Panc1 (cell line): ENCODE results near the gene TMEM121. TPM values are rescaled to one million over a fixed set of nuclear protein-coding genes. Genes with fewer than 3 reads are reported as not detected.

Experiments used
- ATAC-seq: fragments of 200-7000 bp; cut with Tn5 transposase; 2 replicates; pipeline ENCODE4 v1.9.1; 2020; ENCODE audit warnings: mild to moderate bottlenecking, moderate library complexity
- Bru-seq: library from RNA; stranded (reverse); fragments of 400-500 nt; gene quantifications from one replicate; lab custom pipeline; 2021; lab: Mats Ljungman, UMichigan
- BruChase-seq, 2 experiments: library from RNA; stranded (reverse); fragments of 400-500 nt; gene quantifications; one replicate each; lab custom pipeline; 2021; lab: Mats Ljungman, UMichigan
- BruUV-seq: library from RNA; stranded (reverse); fragments of 400-500 nt; replicated peaks from 2 replicates; lab custom pipeline; 2021; lab: Mats Ljungman, UMichigan
- CTCF ChIA-PET: fragments of 300-600 bp; sonication (Branson Sonifier 250); formaldehyde crosslinking; loops from one replicate; lab custom pipeline; 2022; ENCODE audit warnings: antibody characterized with exemption; lab: Charles Lee
- POLR2A ChIA-PET: fragments of 300-600 bp; sonication (Branson Sonifier 250); formaldehyde crosslinking; loops from one replicate; lab custom pipeline; 2022; ENCODE audit warnings: antibody characterized with exemption; lab: Charles Lee
- DNase-seq: peaks from one replicate; pipeline ENCODE4 v3.0.0-alpha.2; 2010; ENCODE audit warnings: low read depth, low spot score
- H3K27ac ChIP-seq: 2 replicates; pipeline ENCODE4 v1.5.1; 2011; ENCODE audit warnings: mild to moderate bottlenecking, low read length, inconsistent platforms
- H3K27me3 ChIP-seq: fragments of 200-500 bp; sonication (Bioruptor generic); 2 replicates; pipeline ENCODE4 v1.6.0; 2014; ENCODE audit warnings: low read length, inconsistent platforms; ENCODE audit not compliant: control insufficient read depth, insufficient read depth
- H3K36me3 ChIP-seq: fragments of 200-500 bp; sonication (Bioruptor generic); 2 replicates; pipeline ENCODE4 v1.5.1; 2014; ENCODE audit warnings: inconsistent platforms, mild to moderate bottlenecking, low read length, moderate library complexity; ENCODE audit not compliant: control insufficient read depth, insufficient read depth
- H3K4me1 ChIP-seq: 2 replicates; pipeline ENCODE4 v1.5.1; 2011; ENCODE audit warnings: inconsistent platforms, mild to moderate bottlenecking, low read length, moderate library complexity; ENCODE audit not compliant: control insufficient read depth, insufficient read depth
- H3K4me3 ChIP-seq, 2 experiments: 2 replicates each; pipeline ENCODE4 v1.5.1; 2011 to 2012; ENCODE audit warnings: low read depth in 2 of 2, low read length in 2 of 2, mild to moderate bottlenecking in 2 of 2, inconsistent platforms in 1 of 2, moderate library complexity in 1 of 2
- H3K9me3 ChIP-seq: fragments of 200-500 bp; sonication (Bioruptor generic); 2 replicates; pipeline ENCODE4 v1.5.1; 2014; ENCODE audit warnings: low read depth, mild to moderate bottlenecking, inconsistent platforms, low read length, moderate library complexity; ENCODE audit not compliant: control insufficient read depth, insufficient read depth
- CTCF ChIP-seq: fragments of 450-650 bp; IDR thresholded peaks from 2 replicates; pipeline ENCODE4 v1.5.1; 2017; ENCODE audit warnings: mild to moderate bottlenecking
- POLR2AphosphoS5 ChIP-seq: IDR thresholded peaks from 2 replicates; pipeline ENCODE4 v1.6.1; 2012; ENCODE audit warnings: mild to moderate bottlenecking, low read depth, low read length, moderate library complexity
- REST ChIP-seq, 2 experiments: IDR thresholded peaks; 2 replicates each; pipeline ENCODE4 v1.6.1; 2011 to 2012; ENCODE audit warnings: low read depth in 2 of 2, control low read depth in 1 of 2, low read length in 1 of 2, mild to moderate bottlenecking in 1 of 2, moderate library complexity in 1 of 2; ENCODE audit not compliant: insufficient read depth in 1 of 2
- SIN3A ChIP-seq: IDR thresholded peaks from 2 replicates; pipeline ENCODE4 v1.6.1; 2012; ENCODE audit warnings: low read depth, mild to moderate bottlenecking, low read length, moderate library complexity, borderline replicate concordance; ENCODE audit not compliant: insufficient read depth
- TCF7L2 ChIP-seq: IDR thresholded peaks from 2 replicates; pipeline ENCODE4 v1.6.1; 2011; ENCODE audit warnings: mild to moderate bottlenecking, low read depth, low read length, inconsistent platforms
- in situ Hi-C: cut with HindIII; loops from 2 replicates; pipeline ENCODE4 v1.10.0; 2016; ENCODE audit warnings: low sequenced_read_pairs, low pct_unique_long_range_greater_than_20kb
- intact Hi-C: fragments of 100-400 bp; cut with micrococcal nuclease; formaldehyde crosslinking; loops from one replicate; pipeline ENCODE4 v1.10.0; 2022; ENCODE audit not compliant: unreplicated experiment
- long read RNA-seq: library from polyadenylated mRNA; unstranded; transcript quantifications from one replicate; pipeline ENCODE4 v2.0.0, GENCODE V29; 2021; ENCODE audit not compliant: unreplicated experiment
- polyA plus RNA-seq: library from polyadenylated mRNA; unstranded; fragments of >200 nt; gene quantifications from one replicate; pipeline ENCODE4 v1.2.1, GENCODE V29; 2012; ENCODE audit warnings: missing spikeins; ENCODE audit not compliant: insufficient read length
- total RNA-seq: library from RNA; stranded (reverse); gene quantifications from one replicate; pipeline ENCODE4 v1.2.1, GENCODE V29; 2021; ENCODE audit not compliant: unreplicated experiment

Gene TMEM121
- total RNA-seq: 4.6 TPM
- polyA plus RNA-seq: 8.4 TPM
- Bru-seq, nascent RNA: percentile 23 among the genes with signal in this experiment
- percentile 31 among the genes with signal in this experiment for BruChase-seq, experiment 1, labeled RNA remaining after a 2-hour chase
- BruChase-seq, experiment 2, labeled RNA remaining after a 6-hour chase: percentile 32 among the genes with signal in this experiment
- long read RNA-seq, transcript TMEM121-201 (2 exons, 1,532 nt): major isoform, 5 of 9 reads
- long read RNA-seq, partial matches to known transcripts: 3 of 9 reads
- long read RNA-seq, other reads (novel, unspliced or antisense): 1 of 9 reads

GRCh38 chr14:105525861-105526775 lies at the start of gene TMEM121:
Gene TMEM121, plus strand, starts transcription at chr14:105526583. Its CDS starts 2,252 bp downstream, at chr14:105528835.
- in situ Hi-C loops: no loop called here
- intact Hi-C loops: no loop called here
- Histone ChIP-seq H3K4me1 (no peaks in the 10 kb centered on the region), H3K36me3 (no peaks in the 10 kb centered on the region), H3K27me3 (no peaks in the 10 kb centered on the region), H3K9me3 (no peaks in the 10 kb centered on the region), H3K4me3 (peak within 1 kb of the TSS; percentile 37 to 52), H3K27ac (no peak within 1 kb of the TSS)
- ATAC-seq (peak; percentile 49), DNase-seq (no peak)
- BruUV-seq: no TSS peak
- ChIA-PET CTCF (no interaction called here), POLR2A (no interaction called here)
- TF ChIP-seq CTCF (no peak), POLR2AphosphoS5 (no peak), SIN3A (no peak), TCF7L2 (no peak), REST (IDR thresholded peaks at IDR 0.05; ENCODE audit: insufficient read depth in 1 of 2, low read depth in 2 of 2, low read length in 1 of 2) (no peak)

GRCh38 chr14:105476831-105477659 lies 49.3 kb upstream of the TMEM121 start:
- ATAC-seq (no peak), DNase-seq (no peak)
- no TSS peak for BruUV-seq
- Histone ChIP-seq H3K4me1 (peaks cover 42% of the 10 kb centered on the region), H3K27ac (peak overlapping the region; percentile 82), H3K9me3 (no peaks in the 10 kb centered on the region), H3K4me3 (peak overlapping the region; percentile 65 to 67), H3K27me3 (no peaks in the 10 kb centered on the region), H3K36me3 (no peaks in the 10 kb centered on the region; the same call in 1 of the 2 replicates)
- intact Hi-C loops (no loop called here), in situ Hi-C loops (no loop called here)
- CTCF ChIA-PET: no interaction called here
- TF ChIP-seq SIN3A: no peak
- TF ChIP-seq POLR2AphosphoS5: no peak
- no peak for TF ChIP-seq TCF7L2
- TF ChIP-seq CTCF: no peak
- no peak for TF ChIP-seq REST (IDR thresholded peaks at IDR 0.05; ENCODE audit: insufficient read depth in 1 of 2, low read depth in 2 of 2, low read length in 1 of 2)
- POLR2A ChIA-PET: no interaction called here
